ENCODE measurements around the gene EML4.

Gene EML4

DNA sequence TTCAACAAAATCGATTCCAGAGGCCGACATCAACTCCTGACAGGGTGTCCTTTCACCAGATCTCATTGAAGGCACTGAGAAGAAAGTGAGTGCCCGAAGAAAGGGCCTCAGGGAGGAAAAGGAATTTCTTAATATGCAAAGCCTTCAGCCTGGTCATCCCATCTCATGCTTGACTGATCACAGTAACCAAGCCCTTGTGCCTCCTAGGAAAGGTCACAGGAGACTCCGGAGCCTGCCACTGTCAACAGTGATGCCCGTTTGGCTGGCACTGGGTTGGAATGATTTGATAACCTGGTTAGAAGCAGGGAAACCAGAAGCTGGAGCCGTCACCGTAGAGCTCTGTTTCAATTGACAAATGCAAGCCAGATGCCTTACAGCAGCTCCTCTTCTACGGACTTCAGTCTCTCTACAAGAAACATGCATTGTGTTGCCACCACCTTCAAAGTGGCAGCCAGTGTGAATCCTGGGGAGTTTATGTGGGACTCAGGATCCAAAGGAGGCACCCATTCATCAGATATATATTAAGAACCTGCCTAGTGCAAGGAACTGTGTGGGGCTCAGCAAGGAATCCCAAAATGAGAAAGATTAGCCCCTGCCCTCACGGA lies 167.3 kb downstream of the EML4 start:
- Histone ChIP-seq H3K79me2 (ENCODE audit: insufficient read depth, low read length) (peaks cover 35% of the 10 kb centered on the region), H3K4me2 (ENCODE audit: insufficient read depth, low read length) (no peak overlapping the region), H3K27ac (ENCODE audit: low read length) (no peak overlapping the region), H3K27me3 (ENCODE audit: insufficient read depth, low read length, poor library complexity) (no peaks in the 10 kb centered on the region), H3K4me3 (ENCODE audit: low read depth in 1 of 2, low read length in 2 of 2) (no peak overlapping the region), H3K4me1 (ENCODE audit: insufficient read depth, low read length) (peaks cover 15% of the 10 kb centered on the region), H2AFZ (ENCODE audit: low read depth, low read length) (no peak overlapping the region), H3K36me3 (ENCODE audit: insufficient read depth, low read length) (peaks cover 81% of the 10 kb centered on the region), H3K9me3 (ENCODE audit: insufficient read depth, low read length, severe bottlenecking) (no peaks in the 10 kb centered on the region), H4K20me1 (ENCODE audit: insufficient read depth, low read length) (no peaks in the 10 kb centered on the region), H3K9ac (ENCODE audit: low read depth, low read length) (no peak overlapping the region)
- TF ChIP-seq EZH2 (IDR thresholded peaks at IDR 0.05; ENCODE audit: borderline replicate concordance, low read depth, low read length, severe bottlenecking): no peak
- TF ChIP-seq, protein P1, sequence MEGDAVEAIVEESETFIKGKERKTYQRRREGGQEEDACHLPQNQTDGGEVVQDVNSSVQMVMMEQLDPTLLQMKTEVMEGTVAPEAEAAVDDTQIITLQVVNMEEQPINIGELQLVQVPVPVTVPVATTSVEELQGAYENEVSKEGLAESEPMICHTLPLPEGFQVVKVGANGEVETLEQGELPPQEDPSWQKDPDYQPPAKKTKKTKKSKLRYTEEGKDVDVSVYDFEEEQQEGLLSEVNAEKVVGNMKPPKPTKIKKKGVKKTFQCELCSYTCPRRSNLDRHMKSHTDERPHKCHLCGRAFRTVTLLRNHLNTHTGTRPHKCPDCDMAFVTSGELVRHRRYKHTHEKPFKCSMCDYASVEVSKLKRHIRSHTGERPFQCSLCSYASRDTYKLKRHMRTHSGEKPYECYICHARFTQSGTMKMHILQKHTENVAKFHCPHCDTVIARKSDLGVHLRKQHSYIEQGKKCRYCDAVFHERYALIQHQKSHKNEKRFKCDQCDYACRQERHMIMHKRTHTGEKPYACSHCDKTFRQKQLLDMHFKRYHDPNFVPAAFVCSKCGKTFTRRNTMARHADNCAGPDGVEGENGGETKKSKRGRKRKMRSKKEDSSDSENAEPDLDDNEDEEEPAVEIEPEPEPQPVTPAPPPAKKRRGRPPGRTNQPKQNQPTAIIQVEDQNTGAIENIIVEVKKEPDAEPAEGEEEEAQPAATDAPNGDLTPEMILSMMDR (IDR thresholded peaks at IDR 0.05; ENCODE audit: borderline replicate concordance, extremely low read depth, low read length, poor library complexity, severe bottlenecking): no peak
- no peak for ATAC-seq (ENCODE audit: insufficient read depth, low read depth)
- DNase-seq: no peak

DNA sequence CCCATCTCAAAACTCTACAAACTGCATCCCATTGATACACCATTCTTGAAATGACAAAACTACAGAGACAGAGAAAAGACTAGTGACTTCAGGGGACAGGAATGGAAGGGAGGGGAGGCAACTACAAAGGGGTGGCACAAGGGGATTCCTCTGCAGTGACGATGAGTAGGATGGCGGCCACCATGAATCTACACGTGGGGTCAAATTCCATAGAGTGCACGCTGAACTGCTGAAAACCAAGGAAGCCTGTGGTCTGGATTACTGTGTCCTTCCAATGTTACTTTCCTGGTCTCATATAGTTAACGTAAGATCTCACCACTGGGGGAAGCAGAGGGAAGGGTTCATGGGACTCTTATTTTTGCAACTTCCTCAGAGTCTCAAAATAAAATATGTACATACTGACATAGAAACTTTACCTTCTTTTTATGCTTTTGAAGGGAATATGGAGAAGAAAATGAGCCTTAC lies 168.2 kb downstream of the EML4 start:
- TF ChIP-seq EZH2 (IDR thresholded peaks at IDR 0.05; ENCODE audit: borderline replicate concordance, low read depth, low read length, severe bottlenecking): no peak
- TF ChIP-seq, protein P1 (IDR thresholded peaks at IDR 0.05; ENCODE audit: borderline replicate concordance, extremely low read depth, low read length, poor library complexity, severe bottlenecking): peak; percentile 36
- no peak for ATAC-seq (ENCODE audit: insufficient read depth, low read depth)
- H3K4me1 ChIP-seq (ENCODE audit: insufficient read depth, low read length): peaks cover 24% of the 10 kb centered on the region

DNA sequence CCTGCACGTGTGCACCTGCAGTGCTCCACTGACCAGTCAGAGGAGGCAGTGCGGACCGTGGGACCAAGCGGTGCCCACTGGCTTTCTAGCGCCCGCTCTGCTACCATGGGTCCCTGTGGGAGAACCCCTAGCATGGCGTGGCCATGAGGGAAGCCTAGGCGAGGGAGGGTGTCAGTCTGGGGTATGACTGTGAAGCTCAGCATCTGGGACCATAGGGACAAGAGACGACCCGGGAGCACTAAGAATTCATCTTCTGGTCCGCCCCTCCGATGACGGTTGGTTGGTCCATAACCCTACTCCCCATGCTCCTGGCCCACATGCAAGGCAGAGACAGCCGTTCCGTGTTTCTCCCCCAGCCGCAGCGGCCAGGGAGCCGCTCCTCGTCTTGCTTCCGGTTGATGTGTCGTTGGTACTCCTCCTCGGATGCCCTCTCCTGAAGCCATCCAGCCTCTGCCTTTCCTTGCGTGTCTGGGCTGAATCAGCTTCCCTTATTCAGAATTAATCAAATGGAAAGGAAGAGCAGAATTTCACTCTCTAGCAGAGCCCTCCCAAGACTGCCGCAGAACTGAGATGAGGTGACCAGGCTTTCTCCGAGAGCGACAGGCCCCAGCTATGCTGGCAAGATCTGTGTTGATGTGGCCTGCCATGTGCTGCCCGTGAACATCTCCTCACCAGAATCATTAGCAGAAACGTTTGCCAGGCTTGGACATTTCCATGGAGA lies 168.9 kb downstream of the EML4 start:
- no peak overlapping the region for H3K4me2 ChIP-seq (ENCODE audit: insufficient read depth, low read length)
- H3K27ac ChIP-seq (ENCODE audit: low read length): no peak overlapping the region
- DNase-seq (no peak), ATAC-seq (ENCODE audit: insufficient read depth, low read depth) (no peak)
- no peak overlapping the region for H3K4me3 ChIP-seq (ENCODE audit: low read depth in 1 of 2, low read length in 2 of 2)
- H3K9ac ChIP-seq (ENCODE audit: low read depth, low read length): no peak overlapping the region
- H3K36me3 ChIP-seq (ENCODE audit: insufficient read depth, low read length): peaks cover 65% of the 10 kb centered on the region
- TF ChIP-seq, protein P1 (IDR thresholded peaks at IDR 0.05; ENCODE audit: borderline replicate concordance, extremely low read depth, low read length, poor library complexity, severe bottlenecking): no peak
- TF ChIP-seq EZH2 (IDR thresholded peaks at IDR 0.05; ENCODE audit: borderline replicate concordance, low read depth, low read length, severe bottlenecking): no peak
- H3K4me1 ChIP-seq (ENCODE audit: insufficient read depth, low read length): peaks cover 30% of the 10 kb centered on the region
- no peak overlapping the region for H2AFZ ChIP-seq (ENCODE audit: low read depth, low read length)
- H3K27me3 ChIP-seq (ENCODE audit: insufficient read depth, low read length, poor library complexity): no peaks in the 10 kb centered on the region
- H3K79me2 ChIP-seq (ENCODE audit: insufficient read depth, low read length): peaks cover 46% of the 10 kb centered on the region
- no peaks in the 10 kb centered on the region for H3K9me3 ChIP-seq (ENCODE audit: insufficient read depth, low read length, severe bottlenecking)
- H4K20me1 ChIP-seq (ENCODE audit: insufficient read depth, low read length): peaks cover 4% of the 10 kb centered on the region

More for the DNA sequence above, 168.2 kb downstream of the EML4 start:
- peaks cover 71% of the 10 kb centered on the region for H3K36me3 ChIP-seq (ENCODE audit: insufficient read depth, low read length)
- no peak overlapping the region for H2AFZ ChIP-seq (ENCODE audit: low read depth, low read length)
- H3K27ac ChIP-seq (ENCODE audit: low read length): no peak overlapping the region
- H3K79me2 ChIP-seq (ENCODE audit: insufficient read depth, low read length): peaks cover 41% of the 10 kb centered on the region
- H3K4me3 ChIP-seq (ENCODE audit: low read depth in 1 of 2, low read length in 2 of 2): no peak overlapping the region
- H3K27me3 ChIP-seq (ENCODE audit: insufficient read depth, low read length, poor library complexity): no peaks in the 10 kb centered on the region
- DNase-seq: no peak
- H3K9ac ChIP-seq (ENCODE audit: low read depth, low read length): no peak overlapping the region
- peaks cover 4% of the 10 kb centered on the region for H4K20me1 ChIP-seq (ENCODE audit: insufficient read depth, low read length)
- no peak overlapping the region for H3K4me2 ChIP-seq (ENCODE audit: insufficient read depth, low read length)
- H3K9me3 ChIP-seq (ENCODE audit: insufficient read depth, low read length, severe bottlenecking): no peaks in the 10 kb centered on the region
